GM18951 (cell line): ENCODE measurements around the gene ZBTB32.
"Not testable (repeated sequence)": the region's sequence is repeated elsewhere in the genome, so short reads cannot be mapped to it uniquely, and the experiment has no call there.

Source experiments
- POLR2A ChIP-seq: IDR thresholded peaks from 4 replicates; pipeline ENCODE4 v1.6.1; 2011; ENCODE audit warnings: mild to moderate bottlenecking; ENCODE audit not compliant: insufficient read length, insufficient read depth; ENCODE audit errors: extremely low read depth
- in situ Hi-C: fragments of 300-500 bp; cut with MboI; formaldehyde crosslinking; loops from one replicate; pipeline ENCODE4 v1.12.0; 2022; ENCODE audit warnings: low sequenced_read_pairs, mixed read lengths, inconsistent platforms; ENCODE audit not compliant: unreplicated experiment

The ZBTB32 gene, protein sequence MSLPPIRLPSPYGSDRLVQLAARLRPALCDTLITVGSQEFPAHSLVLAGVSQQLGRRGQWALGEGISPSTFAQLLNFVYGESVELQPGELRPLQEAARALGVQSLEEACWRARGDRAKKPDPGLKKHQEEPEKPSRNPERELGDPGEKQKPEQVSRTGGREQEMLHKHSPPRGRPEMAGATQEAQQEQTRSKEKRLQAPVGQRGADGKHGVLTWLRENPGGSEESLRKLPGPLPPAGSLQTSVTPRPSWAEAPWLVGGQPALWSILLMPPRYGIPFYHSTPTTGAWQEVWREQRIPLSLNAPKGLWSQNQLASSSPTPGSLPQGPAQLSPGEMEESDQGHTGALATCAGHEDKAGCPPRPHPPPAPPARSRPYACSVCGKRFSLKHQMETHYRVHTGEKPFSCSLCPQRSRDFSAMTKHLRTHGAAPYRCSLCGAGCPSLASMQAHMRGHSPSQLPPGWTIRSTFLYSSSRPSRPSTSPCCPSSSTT

DNA sequence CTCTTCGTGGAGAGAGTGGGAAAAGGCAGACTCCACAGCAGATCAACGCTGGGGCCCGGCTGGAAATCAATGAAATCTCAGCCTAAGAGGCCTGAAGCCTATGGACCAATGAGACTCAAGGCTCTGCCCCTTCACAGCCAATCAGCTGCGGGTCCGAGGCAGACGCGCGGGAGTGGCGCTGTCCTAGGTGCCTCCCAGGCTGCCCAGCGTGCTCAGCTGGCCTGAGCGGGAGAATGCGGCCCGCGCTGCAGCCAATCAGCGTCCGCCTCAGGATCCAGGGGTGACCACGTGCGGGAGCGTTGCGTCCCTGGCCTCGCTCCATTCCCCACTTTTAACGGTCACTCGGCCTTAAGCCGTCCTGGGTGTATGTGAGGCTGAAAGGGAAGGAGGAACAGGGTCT lies at the start of gene ZBTB32:
TSS of gene ZBTB32 (plus strand) at position 341 of the 400 bp plus-strand sequence. CDS start 10,069 bp downstream, outside the sequence.
- TF ChIP-seq POLR2A, result no peak

DNA sequence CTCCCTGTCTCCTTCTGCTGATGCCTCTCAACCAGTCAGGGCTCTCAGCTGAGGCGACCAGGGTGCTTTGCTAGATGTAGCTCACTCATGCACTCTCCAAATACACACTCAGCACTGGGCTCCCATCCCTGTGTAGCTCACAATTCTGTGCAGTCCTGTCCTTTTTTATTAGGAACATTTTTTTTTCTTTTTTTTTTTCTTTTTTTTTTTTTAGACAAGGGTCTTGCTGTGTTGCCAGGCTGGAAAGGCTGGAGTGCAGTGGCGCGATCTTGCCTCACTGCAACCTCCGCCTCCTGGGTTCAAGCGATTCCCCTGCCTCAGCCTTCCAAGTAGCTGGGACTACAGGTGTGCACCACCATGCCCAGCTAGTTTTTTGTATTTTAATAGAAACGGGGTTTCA lies 49.5 kb upstream of the ZBTB32 start:
- in situ Hi-C loops, result not testable (repeated sequence)

More for the DNA sequence above, at the start of gene ZBTB32:
- in situ Hi-C loops, result no loop called here

DNA sequence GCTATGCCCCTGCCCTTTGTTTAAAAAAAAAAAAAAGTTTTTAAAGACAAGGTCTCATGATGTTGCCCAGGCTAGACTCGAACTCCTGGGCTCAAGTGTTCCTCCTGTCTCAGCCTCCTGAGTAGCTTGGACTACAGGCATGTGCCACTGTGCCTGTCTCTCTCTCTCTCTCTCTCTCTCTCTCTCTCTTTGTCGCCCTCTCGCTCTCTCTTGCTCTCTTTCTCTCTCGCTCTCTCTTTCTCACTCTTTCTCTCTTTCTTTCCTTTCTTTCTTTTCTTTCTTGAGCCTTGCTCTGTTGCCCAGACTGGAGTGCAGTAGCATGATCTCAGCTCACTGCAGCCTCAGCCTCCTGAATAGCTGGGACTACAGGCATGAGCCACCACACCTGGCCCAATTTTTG lies 48.8 kb upstream of the ZBTB32 start:
- no peak for TF ChIP-seq POLR2A
- in situ Hi-C loops, result no loop called here

DNA sequence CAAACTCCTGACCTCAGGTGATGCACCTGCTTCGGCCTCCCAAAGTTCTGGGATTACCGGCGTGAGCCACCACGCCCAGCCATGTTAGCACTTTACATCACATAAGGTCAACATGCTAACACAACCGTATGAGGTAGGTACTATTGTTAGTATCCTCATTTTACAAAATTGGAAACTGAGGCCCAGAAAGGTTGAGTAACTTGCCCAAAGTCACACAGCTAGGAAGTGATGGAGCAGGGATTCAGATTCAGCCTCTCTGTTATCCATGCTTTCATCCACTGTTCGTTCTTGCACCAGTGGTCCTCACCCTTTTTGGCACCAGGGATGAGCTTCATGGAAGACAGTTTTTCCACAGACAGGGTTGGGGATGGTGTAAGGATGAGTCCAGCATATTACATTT lies 47.7 kb upstream of the ZBTB32 start:
- no peak for TF ChIP-seq POLR2A
- in situ Hi-C loops, result no loop called here

DNA sequence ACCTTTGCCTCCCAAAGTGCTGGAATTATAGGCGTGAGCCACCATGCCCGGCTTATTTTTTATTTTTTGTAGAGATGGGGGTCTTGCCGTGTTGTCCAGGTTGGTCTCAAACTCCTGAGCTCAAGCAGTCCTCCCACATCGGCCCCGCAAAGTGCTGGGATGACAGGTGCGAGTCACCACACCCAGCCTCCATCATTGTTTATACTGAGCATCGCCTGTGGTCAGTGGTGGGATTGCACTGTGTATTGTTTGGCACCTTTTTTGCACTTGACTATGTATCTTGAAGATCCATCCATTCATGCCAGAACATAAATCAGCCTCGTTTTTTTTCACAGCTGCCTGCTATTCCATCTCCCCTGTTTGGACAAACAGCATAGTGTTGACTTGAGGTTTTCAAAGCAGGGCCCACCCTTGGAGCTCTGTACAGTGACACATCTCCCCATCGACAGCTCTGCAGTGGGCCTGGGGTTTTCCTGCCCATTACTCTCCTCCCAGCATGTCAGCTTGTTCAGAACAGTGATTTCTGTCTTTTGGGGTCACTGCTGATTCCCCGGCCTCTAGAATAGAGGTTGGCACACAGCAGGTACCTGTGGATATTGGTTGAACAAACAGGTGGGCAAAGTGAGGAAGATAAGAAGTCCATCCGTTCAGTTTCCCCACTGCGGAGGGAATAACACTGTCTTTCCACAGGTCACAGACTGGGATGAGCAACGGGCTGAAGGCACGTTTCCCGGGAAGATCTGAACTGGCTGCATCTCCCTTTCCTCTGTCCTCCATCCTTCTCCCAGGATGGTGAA lies 46.3 kb upstream of the ZBTB32 start:
- in situ Hi-C loops, result no loop called here
- TF ChIP-seq POLR2A, result no peak

DNA sequence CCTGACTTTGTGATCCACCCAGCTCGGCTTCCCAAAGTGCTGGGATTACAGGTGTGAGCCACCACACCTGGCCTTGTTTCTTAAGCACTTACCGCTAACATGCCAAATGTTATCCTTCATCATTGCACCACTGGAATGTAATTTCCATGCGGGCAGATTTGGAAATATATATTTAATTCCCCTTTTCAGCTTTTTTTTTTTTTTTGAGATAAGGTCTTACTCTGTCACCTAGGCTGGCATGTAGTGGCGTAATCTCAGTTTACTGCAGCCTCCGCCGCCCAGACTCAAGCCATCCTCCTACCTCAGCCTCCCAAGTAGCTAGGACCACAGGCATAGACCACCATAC lies 42.4 kb upstream of the ZBTB32 start:
- TF ChIP-seq POLR2A, result no peak
- in situ Hi-C loops, result no loop called here

DNA sequence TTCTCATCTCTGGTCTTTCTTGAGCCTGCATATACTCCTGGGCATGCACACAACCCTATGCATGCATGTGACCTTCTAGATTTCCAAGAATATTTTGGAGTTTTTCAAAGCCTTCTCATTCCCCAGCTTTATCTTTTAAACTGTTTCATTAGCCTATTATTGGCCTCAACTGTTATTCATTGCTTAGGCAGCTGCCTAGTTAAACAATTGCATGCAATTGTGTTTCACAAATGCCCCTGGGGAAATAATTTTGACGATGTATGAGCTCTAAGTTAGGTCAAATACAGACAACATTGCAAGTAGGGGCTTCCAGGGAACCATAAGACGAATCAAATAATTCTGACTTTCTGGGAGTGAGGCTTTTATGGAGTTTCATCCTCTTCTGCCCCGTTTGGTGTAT lies 40.4 kb upstream of the ZBTB32 start:
- in situ Hi-C loops, result no loop called here
- TF ChIP-seq POLR2A, result no peak

DNA sequence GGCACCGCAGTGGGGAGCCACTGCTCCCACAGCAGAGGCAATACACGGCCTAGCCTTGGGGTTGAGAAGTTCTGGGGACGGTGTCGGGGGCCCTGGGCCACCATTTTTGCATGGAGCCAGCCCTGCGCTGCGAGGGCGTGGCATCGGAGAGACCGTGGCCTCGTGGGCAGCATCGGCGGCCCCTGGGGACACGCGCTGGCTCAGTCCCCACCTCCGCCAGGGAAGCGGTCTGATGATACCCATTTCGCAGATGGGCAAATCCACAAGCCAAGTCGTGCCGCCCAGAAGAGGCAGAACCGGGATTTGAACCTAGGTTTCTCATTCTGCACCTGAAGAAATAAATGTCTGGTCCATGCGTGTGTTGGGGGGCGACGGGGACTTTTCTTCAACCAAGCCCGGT lies 39.2 kb upstream of the ZBTB32 start:
- no peak for TF ChIP-seq POLR2A
- in situ Hi-C loops, result no loop called here

DNA sequence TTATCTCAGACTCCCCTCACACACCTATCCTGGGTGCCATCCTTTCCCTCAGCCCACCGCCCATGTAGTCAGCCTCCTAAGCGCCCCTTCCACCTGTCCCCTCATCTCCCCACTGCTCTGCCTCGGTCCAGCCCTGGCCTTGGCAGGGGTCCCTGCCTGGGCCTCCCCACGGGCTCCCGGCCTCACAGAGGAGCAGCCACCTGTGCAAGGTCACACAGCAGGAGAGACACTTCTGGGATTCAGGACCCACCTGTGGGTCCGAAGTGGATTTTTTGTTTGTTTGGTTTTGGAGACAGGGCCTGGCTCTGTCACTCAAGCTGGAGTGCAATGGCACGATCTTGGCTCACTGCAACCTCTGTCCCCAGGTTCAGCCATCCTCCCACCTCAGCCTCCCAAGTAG lies 38.8 kb upstream of the ZBTB32 start:
- TF ChIP-seq POLR2A, result no peak
- in situ Hi-C loops, result no loop called here

DNA sequence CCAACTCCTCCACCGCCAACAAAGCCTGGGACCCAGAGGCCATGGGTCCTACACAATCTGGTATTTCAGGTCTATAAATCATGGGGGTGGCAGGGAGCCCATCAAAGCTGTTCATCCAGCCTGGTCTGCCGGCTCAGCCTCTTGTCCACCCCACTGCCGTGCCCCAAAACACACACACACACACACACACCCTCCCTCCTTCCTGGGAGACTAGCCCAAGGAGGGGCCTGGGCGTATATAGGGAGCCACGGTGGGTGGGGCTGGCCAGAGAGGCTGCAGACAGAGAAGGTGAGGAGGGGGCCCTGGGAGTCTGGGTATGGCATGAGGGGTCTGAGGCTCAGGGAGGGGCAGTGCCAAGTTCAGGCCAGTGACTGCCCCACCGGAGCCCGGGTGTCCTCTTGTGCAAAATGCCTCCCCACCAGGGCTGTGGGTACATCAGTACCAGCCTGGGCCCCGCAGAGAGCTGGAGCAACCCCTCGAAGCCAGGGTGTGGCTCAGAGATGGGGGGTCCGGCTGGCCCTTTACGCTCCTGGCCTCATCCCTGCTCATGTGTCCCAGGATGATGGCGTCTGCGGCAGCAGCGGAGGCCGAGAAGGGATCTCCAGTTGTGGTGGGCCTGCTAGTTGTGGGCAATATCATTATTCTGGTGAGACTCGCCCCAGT lies 38.0 kb upstream of the ZBTB32 start, which contains the start of gene UPK1A:
TSS of gene UPK1A (plus strand) at position 267 of the 663 bp plus-strand sequence. CDS start at position 563, 296 bp downstream.
- in situ Hi-C loops, result no loop called here
- TF ChIP-seq POLR2A, result no peak

DNA sequence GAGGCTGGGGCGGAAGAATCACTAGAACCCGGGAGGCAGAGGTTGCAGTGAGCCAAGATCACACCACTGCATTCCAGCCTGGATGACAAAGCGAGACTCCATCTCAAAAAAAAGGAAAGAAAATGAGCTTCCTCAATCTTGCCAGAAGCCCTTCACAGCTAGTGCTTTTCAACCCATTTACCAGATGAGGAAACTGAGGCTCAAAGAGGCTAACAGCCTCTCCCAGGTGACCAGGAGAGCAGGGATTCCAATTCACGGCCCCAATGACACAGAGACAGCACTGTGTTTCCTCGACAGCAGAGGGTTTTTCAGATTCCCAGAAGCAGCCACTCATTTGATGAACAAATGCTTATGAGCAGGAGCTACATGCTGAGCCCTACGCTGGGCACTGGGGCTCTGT lies 34.8 kb upstream of the ZBTB32 start:
- no peak for TF ChIP-seq POLR2A
- in situ Hi-C loops, result no loop called here

DNA sequence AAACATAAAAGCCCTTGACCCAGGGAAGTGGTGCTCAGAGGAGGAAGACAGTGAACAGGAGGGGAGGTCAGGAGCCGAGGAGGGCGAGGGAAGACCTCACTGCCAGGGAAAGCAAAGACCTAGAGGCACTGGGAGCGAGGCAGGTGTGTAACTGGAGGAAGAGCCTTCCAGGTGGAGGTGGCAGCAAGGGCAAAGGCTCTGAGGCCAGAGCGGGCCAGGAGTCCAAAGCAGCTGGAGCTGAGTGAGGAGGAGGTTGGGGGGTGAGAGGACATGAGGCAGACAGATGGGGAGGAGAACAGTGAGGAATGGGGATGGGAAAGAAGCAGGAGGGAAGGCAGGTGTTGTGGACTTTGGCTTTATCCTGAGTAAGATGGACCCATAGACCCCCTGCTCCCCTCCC lies 34.4 kb upstream of the ZBTB32 start:
- in situ Hi-C loops, result no loop called here
- TF ChIP-seq POLR2A, result no peak

DNA sequence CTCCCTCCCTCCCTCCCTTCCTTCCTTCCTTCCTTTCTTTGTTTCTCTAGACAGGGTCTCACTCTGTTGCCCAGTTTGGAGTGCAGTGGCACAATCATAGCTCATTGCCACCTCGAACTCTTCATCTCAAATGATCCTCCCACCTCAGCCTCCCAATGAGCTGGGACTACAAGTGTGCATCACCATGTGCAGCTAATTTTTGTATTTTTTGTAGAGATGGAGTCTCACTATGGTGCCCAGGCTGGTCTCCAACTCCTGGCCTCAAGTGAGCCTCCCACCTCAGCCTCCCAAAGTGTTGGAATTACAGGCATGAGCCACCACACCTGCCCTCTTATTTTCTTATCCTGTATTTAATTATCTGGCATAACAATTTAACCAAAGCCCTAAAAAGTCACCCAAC lies 33.7 kb upstream of the ZBTB32 start:
- no peak for TF ChIP-seq POLR2A
- in situ Hi-C loops, result no loop called here
